ENCODE measurements around the gene STAT4. TPM values are rescaled to one million over a fixed set of nuclear protein-coding genes. Genes with fewer than 3 reads are reported as not detected.

The STAT4 gene
- total RNA-seq, 4 donors from 2014 or later = 0.31 to 1.0 (median 0.73) TPM; not detected in 1

- Histone ChIP-seq H3K27me3 (no peaks in the 10 kb centered on the region), H3K9me3 (no peaks in the 10 kb centered on the region), H3K4me3 (no peak overlapping the region), H3K27ac (no peak overlapping the region), H3K4me1 (no peaks in the 10 kb centered on the region), H3K36me3 (no peaks in the 10 kb centered on the region)
- TF ChIP-seq CTCF (IDR thresholded peaks at IDR 0.05 in 4 of 5, conservative IDR thresholded peaks at IDR 0.05 in 1 of 5) = no peak
- no peak for TF ChIP-seq POLR2A (IDR thresholded peaks at IDR 0.05)
- DNase-seq = no peak
- in situ Hi-C loops (cut with MboI; ENCODE audit: low sequenced_read_pairs in 4 of 4) (no loop called here), intact Hi-C loops (cut with DNase I; ENCODE audit: low total_unique reads) (no loop called here)
- no peak for ATAC-seq
Measured at GRCh38 chr2:191195021-191195420, 44.2 kb upstream of the STAT4 start.

GRCh38 chr2:191190861-191191552 lies 40.2 kb upstream of the STAT4 start:
- Histone ChIP-seq H3K9me3 (no peaks in the 10 kb centered on the region), H3K4me1 (no peaks in the 10 kb centered on the region), H3K4me3 (no peak overlapping the region), H3K27ac (no peak overlapping the region), H3K27me3 (no peaks in the 10 kb centered on the region), H3K36me3 (no peaks in the 10 kb centered on the region)
- ATAC-seq (no peak), DNase-seq (no peak)
- TF ChIP-seq POLR2A (IDR thresholded peaks at IDR 0.05) = no peak
- TF ChIP-seq CTCF (IDR thresholded peaks at IDR 0.05 in 4 of 5, conservative IDR thresholded peaks at IDR 0.05 in 1 of 5) = no peak
- in situ Hi-C loops (cut with MboI; ENCODE audit: low sequenced_read_pairs in 4 of 4) = no loop called here
- intact Hi-C loops (cut with DNase I; ENCODE audit: low total_unique reads) = no loop called here

DNA sequence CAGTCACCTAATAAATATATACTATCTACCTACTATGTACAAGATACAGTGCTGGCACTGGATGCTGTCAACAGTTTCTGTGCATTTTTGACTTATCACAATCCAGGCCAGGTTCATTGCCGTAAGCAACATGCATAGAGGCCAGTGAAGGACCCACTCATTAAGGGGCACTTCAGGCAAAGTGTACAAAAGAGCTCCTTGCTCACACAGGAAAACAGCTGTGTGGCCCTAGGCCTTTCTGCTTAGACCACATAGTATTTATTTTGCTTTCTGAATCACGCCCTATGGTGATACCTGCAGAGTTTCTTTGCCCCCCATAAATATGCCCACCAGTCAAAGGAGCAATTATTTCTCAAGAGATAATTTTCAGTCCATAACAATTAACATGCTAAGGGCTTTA lies 39.6 kb upstream of the STAT4 start:
- in situ Hi-C loops (cut with MboI; ENCODE audit: low sequenced_read_pairs in 4 of 4) (no loop called here), intact Hi-C loops (cut with DNase I; ENCODE audit: low total_unique reads) (no loop called here)
- no peaks in the 10 kb centered on the region for H3K27me3 ChIP-seq

DNA sequence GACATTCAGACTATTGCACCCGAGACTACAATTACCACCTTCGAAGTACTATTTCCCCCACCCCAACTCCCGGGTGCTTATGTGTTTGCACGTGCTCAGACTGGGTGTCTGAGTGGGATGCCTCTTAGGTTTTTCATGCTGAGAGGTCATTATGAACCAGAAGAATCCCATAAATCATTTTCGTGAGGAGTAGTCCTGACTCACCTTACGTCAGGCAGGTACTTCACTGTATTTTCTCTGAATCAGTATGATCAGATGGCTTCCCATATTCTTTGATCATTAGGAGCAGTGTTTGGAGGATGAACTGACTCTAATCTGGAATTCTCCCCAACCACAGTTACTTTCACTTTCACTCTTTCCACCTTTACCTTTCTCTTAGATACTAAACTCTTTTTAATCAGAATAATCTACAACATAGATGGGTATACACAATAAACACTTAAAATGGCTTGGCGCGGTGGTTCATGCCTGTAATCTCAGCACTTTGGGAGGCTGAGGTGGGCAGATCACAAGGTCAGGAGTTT lies 38.4 kb upstream of the STAT4 start:
- intact Hi-C loops (cut with DNase I; ENCODE audit: low total_unique reads) = no loop called here
- no peaks in the 10 kb centered on the region for H3K36me3 ChIP-seq
- H3K27me3 ChIP-seq = no peaks in the 10 kb centered on the region
- ATAC-seq (no peak), DNase-seq (no peak)
- in situ Hi-C loops (cut with MboI; ENCODE audit: low sequenced_read_pairs in 4 of 4) = no loop called here
- H3K27ac ChIP-seq = no peak overlapping the region
- no peaks in the 10 kb centered on the region for H3K4me1 ChIP-seq
- no peaks in the 10 kb centered on the region for H3K9me3 ChIP-seq
- no peak for TF ChIP-seq CTCF (IDR thresholded peaks at IDR 0.05 in 4 of 5, conservative IDR thresholded peaks at IDR 0.05 in 1 of 5)
- TF ChIP-seq POLR2A (IDR thresholded peaks at IDR 0.05) = no peak
- H3K4me3 ChIP-seq = no peak overlapping the region

More for the DNA sequence above, 39.6 kb upstream of the STAT4 start:
- no peak for TF ChIP-seq POLR2A (IDR thresholded peaks at IDR 0.05)
- TF ChIP-seq CTCF (IDR thresholded peaks at IDR 0.05 in 4 of 5, conservative IDR thresholded peaks at IDR 0.05 in 1 of 5) = no peak
- H3K9me3 ChIP-seq = no peaks in the 10 kb centered on the region
- no peak overlapping the region for H3K4me3 ChIP-seq
- DNase-seq (no peak), ATAC-seq (no peak)
- no peaks in the 10 kb centered on the region for H3K36me3 ChIP-seq
- H3K27ac ChIP-seq = no peak overlapping the region
- no peaks in the 10 kb centered on the region for H3K4me1 ChIP-seq

Data from gastrocnemius medialis (tissue), 4 donors.